ENCODE data around the gene TMEM52. TPM values are rescaled to one million over a fixed set of nuclear protein-coding genes. Genes with fewer than 3 reads are reported as not detected.

The TMEM52 gene
- total RNA-seq, 2 donors from 2014 or later, result 6.0 to 6.3 TPM

DNA sequence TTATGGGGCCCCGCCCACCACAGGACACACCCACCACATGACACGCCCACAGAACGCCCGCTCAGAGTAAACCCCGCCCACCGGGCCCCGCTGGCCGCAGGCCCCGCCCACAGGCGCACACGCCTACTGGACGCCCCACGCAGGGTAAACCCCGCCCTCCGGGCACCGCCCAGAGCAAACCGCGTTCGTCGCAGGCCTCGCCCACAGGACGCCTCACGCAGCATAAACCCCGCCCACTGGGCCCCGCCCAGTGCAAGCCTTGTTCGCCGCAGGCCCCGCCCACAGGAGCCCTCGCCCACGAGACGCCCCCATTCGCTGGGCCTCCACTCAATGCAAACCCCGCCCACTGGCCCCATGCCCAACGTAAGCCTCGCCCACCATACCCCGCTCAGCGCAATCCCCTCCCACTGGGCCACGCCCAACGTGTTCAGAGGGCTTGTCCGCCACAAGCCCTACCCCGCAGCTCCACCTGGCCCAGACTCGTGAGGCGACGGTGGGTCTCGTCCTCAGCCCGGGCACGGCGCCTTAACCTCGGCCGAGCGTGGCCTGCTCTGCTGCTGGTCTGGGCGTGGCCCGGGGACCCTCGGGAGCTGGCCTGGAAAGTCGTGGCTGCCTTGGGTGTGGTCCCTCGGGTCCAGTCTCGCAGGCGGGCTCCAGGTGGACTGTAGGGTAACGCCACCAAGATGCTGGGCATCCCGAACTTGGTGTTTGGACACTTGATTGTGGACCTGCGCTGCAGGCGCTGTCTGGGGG lies 401 bp upstream of the TMEM52 start:
- Mint-ChIP-seq H3K27ac (no peak overlapping the region), H3K9me3 (no peaks in the 10 kb centered on the region), H3K4me1 (no peaks in the 10 kb centered on the region), H3K27me3 (ENCODE audit: insufficient read depth) (peaks cover 11% of the 10 kb centered on the region), H3K36me3 (ENCODE audit: low read depth) (no peaks in the 10 kb centered on the region), H3K4me3 (peak overlapping the region; percentile 48)
- no peaks in the 10 kb centered on the region for H3K4me1 ChIP-seq (ENCODE audit: control insufficient read depth, insufficient read depth, low read length)
- H3K27ac ChIP-seq (ENCODE audit: low read depth, low read length), result no peak overlapping the region
- H3K4me3 ChIP-seq (ENCODE audit: low read length), result peak overlapping the region; percentile 72
- peak; percentile 100 for DNase-seq
- WGBS, 2 experiments (ENCODE audit: insufficient coverage in 1 of 2, insufficient read length in 1 of 2), result 11 to 13% methylated on average over 24 to 62 of the region's 62 CpGs
- H3K9me3 ChIP-seq (ENCODE audit: control insufficient read depth, low read length), result no peaks in the 10 kb centered on the region
- no peak overlapping the region for H3K9ac ChIP-seq (ENCODE audit: extremely low read depth, low read length, poor library complexity, severe bottlenecking)
- TF ChIP-seq, protein P1, sequence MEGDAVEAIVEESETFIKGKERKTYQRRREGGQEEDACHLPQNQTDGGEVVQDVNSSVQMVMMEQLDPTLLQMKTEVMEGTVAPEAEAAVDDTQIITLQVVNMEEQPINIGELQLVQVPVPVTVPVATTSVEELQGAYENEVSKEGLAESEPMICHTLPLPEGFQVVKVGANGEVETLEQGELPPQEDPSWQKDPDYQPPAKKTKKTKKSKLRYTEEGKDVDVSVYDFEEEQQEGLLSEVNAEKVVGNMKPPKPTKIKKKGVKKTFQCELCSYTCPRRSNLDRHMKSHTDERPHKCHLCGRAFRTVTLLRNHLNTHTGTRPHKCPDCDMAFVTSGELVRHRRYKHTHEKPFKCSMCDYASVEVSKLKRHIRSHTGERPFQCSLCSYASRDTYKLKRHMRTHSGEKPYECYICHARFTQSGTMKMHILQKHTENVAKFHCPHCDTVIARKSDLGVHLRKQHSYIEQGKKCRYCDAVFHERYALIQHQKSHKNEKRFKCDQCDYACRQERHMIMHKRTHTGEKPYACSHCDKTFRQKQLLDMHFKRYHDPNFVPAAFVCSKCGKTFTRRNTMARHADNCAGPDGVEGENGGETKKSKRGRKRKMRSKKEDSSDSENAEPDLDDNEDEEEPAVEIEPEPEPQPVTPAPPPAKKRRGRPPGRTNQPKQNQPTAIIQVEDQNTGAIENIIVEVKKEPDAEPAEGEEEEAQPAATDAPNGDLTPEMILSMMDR (conservative IDR thresholded peaks at IDR 0.05), result no peak
- H3K27me3 ChIP-seq (ENCODE audit: control insufficient read depth, insufficient read depth, low read length, poor library complexity, severe bottlenecking), result peaks cover 7% of the 10 kb centered on the region
- H3K36me3 ChIP-seq (ENCODE audit: control insufficient read depth, insufficient read depth, low read length), result no peaks in the 10 kb centered on the region

GRCh38 chr1:1917995-1918900 lies 831 bp downstream of the TMEM52 start:
- Histone ChIP-seq H3K27ac (ENCODE audit: low read depth, low read length) (no peak overlapping the region), H3K9me3 (ENCODE audit: control insufficient read depth, low read length) (no peaks in the 10 kb centered on the region), H3K27me3 (ENCODE audit: control insufficient read depth, insufficient read depth, low read length, poor library complexity, severe bottlenecking) (peaks cover 7% of the 10 kb centered on the region), H3K4me1 (ENCODE audit: control insufficient read depth, insufficient read depth, low read length) (no peaks in the 10 kb centered on the region), H3K4me3 (ENCODE audit: low read length) (peak overlapping the region; percentile 72), H3K9ac (ENCODE audit: extremely low read depth, low read length, poor library complexity, severe bottlenecking) (no peak overlapping the region), H3K36me3 (ENCODE audit: control insufficient read depth, insufficient read depth, low read length) (no peaks in the 10 kb centered on the region)
- TF ChIP-seq, protein P1 (conservative IDR thresholded peaks at IDR 0.05), result no peak
- no peak for DNase-seq
- Mint-ChIP-seq H3K27ac (no peak overlapping the region), H3K4me1 (no peaks in the 10 kb centered on the region), H3K4me3 (peak overlapping the region; percentile 48), H3K36me3 (ENCODE audit: low read depth) (no peaks in the 10 kb centered on the region), H3K27me3 (ENCODE audit: insufficient read depth) (peaks cover 11% of the 10 kb centered on the region), H3K9me3 (no peaks in the 10 kb centered on the region)
- WGBS, 2 experiments (ENCODE audit: insufficient coverage in 1 of 2, insufficient read length in 1 of 2), result 48 to 94% methylated on average over 16 to 46 of the region's 46 CpGs

DNA sequence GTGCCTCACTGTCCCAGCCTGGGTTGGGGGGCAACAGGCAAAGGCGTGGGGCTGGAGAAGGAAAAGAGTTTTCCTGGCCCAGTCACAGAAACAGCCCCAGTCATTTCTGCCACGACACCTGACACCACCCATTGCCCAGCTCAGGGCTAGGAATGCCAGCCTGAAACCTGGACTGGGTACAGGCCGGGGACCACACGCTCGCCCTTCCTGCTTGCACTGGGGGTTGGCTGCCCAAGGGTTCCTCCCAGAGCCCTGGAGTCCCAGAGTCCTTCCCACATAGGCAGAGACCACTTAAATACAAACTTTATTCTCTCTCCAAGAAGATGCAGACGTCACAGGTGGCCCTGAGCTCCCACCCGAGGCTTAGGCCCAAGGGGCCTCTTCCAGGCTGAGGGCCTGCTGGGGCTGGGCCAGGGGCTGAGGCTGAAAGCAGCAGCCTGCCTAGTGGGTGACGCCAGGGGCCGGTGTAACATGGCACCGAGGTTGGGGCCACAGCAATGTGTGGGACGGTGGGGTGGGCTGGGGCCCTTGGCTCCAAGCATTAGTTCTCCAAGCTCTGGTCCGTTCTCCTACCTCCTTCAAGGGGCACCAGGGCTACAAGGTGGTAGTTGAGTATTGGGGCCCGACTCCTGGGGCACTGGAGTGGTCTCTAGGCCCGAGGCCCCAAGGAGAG lies 1.6 kb downstream of the TMEM52 start:
- Histone ChIP-seq H3K4me3 (ENCODE audit: low read length) (no peak overlapping the region), H3K9ac (ENCODE audit: extremely low read depth, low read length, poor library complexity, severe bottlenecking) (no peak overlapping the region), H3K4me1 (ENCODE audit: control insufficient read depth, insufficient read depth, low read length) (no peaks in the 10 kb centered on the region), H3K36me3 (ENCODE audit: control insufficient read depth, insufficient read depth, low read length) (no peaks in the 10 kb centered on the region), H3K27me3 (ENCODE audit: control insufficient read depth, insufficient read depth, low read length, poor library complexity, severe bottlenecking) (peaks cover 7% of the 10 kb centered on the region), H3K9me3 (ENCODE audit: control insufficient read depth, low read length) (no peaks in the 10 kb centered on the region), H3K27ac (ENCODE audit: low read depth, low read length) (no peak overlapping the region)
- Mint-ChIP-seq H3K4me1 (no peaks in the 10 kb centered on the region), H3K4me3 (no peak overlapping the region), H3K36me3 (ENCODE audit: low read depth) (no peaks in the 10 kb centered on the region), H3K27ac (no peak overlapping the region), H3K27me3 (ENCODE audit: insufficient read depth) (peaks cover 11% of the 10 kb centered on the region), H3K9me3 (no peaks in the 10 kb centered on the region)
- TF ChIP-seq, protein P1 (conservative IDR thresholded peaks at IDR 0.05), result no peak
- DNase-seq, result no peak
- WGBS, 2 experiments (ENCODE audit: insufficient coverage in 1 of 2, insufficient read length in 1 of 2), result 88 to 93% methylated on average over 11 to 14 of the region's 14 CpGs
